Activated T-helper 2 cell treated with anti-CD3 and anti-CD28 coated beads, Interferon-gamma antibody, Interleukin-2, Interleukin-4, amounts not matched to agents 10 μg/mL and 5 μg/mL and 100 μg/mL, durations not matched to agents 14 hours and 24 hours and 36 hours (primary cell): ENCODE measurements around the gene TAF1B. TPM values are rescaled to one million over a fixed set of nuclear protein-coding genes. Genes with fewer than 3 reads are reported as not detected.

Experiments used
- DNase-seq: peaks from one replicate; pipeline ENCODE4 v3.0.0; 2021; ENCODE audit warnings: low spot score
- H3K27ac Mint-ChIP-seq: one replicate; pipeline ENCODE4 v1.8.0; 2021; ENCODE audit warnings: mixed read lengths
- H3K27me3 Mint-ChIP-seq: one replicate; pipeline ENCODE4 v1.8.0; 2021; ENCODE audit warnings: low read depth, mixed read lengths
- H3K36me3 Mint-ChIP-seq: one replicate; pipeline ENCODE4 v1.8.0; 2021; ENCODE audit warnings: low read depth, mixed read lengths
- H3K4me1 Mint-ChIP-seq: one replicate; pipeline ENCODE4 v1.8.0; 2021; ENCODE audit warnings: low read depth, mixed read lengths
- H3K4me3 Mint-ChIP-seq: one replicate; pipeline ENCODE4 v1.8.0; 2021; ENCODE audit warnings: low read depth, mild to moderate bottlenecking, moderate library complexity, mixed read lengths
- H3K9me3 Mint-ChIP-seq: one replicate; pipeline ENCODE4 v1.8.0; 2021; ENCODE audit warnings: mixed read lengths
- intact Hi-C: fragments of 100-400 bp; cut with micrococcal nuclease; formaldehyde crosslinking; loops from one replicate; pipeline ENCODE4 v1.15.1; 2023
- total RNA-seq: library from RNA; stranded (reverse); gene quantifications from 2 replicates; pipeline ENCODE4 v1.2.3, GENCODE V29; 2022

Gene TAF1B
- total RNA-seq, 1 donor from 2014 or later: 29.3 TPM

DNA sequence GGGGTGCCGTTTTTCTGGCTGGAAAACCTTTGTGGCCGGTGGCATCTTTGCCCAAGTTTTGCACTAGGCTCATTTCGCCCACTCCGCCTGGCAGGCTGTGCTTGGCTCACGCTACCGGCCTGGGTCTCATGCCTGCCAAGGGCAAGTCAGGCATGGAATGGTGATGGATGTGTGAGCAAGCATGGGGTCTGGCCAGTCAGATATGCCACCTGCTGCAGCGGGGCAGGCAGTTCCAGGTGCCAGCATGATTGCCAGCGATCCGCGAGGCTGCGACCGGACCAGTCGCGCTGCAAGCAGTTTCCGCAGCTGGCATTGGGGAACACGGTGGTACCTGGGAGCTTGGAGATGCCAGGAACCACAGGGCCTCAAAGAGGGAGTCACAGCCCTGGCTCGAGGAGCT, 40.6 kb downstream of the TAF1B start:
- Mint-ChIP-seq H3K4me1 (peaks cover 13% of the 10 kb centered on the region), H3K4me3 (no peak overlapping the region), H3K27me3 (no peaks in the 10 kb centered on the region), H3K27ac (no peak overlapping the region), H3K9me3 (peaks cover 13% of the 10 kb centered on the region), H3K36me3 (peaks cover 65% of the 10 kb centered on the region)
- no peak for DNase-seq
- intact Hi-C loops: no loop called here

DNA sequence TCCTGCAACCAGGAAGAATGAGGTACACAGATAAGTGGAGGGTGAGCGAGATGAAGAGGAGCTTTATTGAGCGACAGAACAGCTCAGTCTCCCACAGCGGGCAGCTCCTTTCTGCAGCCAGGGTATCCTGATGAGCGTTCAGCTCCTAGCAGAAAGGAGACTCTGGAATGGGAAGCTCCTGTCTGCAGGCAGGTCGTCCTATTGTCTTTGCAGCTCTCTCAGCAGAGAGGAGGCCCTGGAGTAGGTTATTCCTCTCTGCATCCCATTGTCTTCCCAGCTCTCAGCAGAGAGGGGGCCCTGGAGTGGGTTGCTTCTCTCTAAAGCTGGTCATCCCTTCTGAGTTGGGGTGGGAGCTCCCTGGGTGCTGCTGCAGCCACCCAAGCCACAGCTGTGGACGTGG, 41.2 kb downstream of the TAF1B start:
- H3K27me3 Mint-ChIP-seq: no peaks in the 10 kb centered on the region
- no peak for DNase-seq
- peaks cover 13% of the 10 kb centered on the region for H3K9me3 Mint-ChIP-seq
- peaks cover 13% of the 10 kb centered on the region for H3K4me1 Mint-ChIP-seq
- intact Hi-C loops: no loop called here
- peaks cover 66% of the 10 kb centered on the region for H3K36me3 Mint-ChIP-seq
- no peak overlapping the region for H3K27ac Mint-ChIP-seq
- H3K4me3 Mint-ChIP-seq: no peak overlapping the region

DNA sequence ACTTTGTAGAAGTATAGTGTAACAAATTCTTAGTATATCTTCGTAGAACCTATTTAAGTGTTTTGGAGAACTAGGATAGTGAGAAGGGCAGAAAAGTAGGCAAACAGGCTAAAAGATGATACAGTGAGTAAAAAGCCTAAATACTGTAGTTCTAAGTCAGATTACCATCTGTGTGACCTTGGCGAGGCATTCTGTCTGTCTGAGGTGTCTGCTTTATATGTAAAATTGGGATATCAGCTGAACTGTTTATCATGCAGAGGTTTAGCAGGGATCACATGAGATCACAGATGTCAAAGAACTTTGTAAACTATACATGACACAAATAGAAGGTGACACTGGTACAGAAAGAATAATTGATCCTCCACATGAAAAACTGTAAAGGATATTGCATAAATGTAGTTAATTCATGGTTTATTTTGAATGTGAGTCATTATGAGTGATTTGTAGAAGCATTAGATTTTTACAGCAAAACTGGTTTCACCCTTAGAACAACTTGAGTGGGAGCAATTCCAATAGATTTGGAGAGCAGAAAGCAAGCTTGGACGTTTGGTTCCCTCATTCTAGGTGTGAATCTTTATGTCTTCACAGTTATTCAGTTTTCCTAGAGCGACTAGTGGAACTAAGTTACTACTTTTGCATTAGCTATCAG, 41.9 kb downstream of the TAF1B start:
- Mint-ChIP-seq H3K4me1 (peaks cover 17% of the 10 kb centered on the region), H3K36me3 (peaks cover 68% of the 10 kb centered on the region), H3K27me3 (no peaks in the 10 kb centered on the region), H3K27ac (no peak overlapping the region), H3K9me3 (peaks cover 13% of the 10 kb centered on the region), H3K4me3 (no peak overlapping the region)
- intact Hi-C loops: no loop called here
- DNase-seq: no peak

DNA sequence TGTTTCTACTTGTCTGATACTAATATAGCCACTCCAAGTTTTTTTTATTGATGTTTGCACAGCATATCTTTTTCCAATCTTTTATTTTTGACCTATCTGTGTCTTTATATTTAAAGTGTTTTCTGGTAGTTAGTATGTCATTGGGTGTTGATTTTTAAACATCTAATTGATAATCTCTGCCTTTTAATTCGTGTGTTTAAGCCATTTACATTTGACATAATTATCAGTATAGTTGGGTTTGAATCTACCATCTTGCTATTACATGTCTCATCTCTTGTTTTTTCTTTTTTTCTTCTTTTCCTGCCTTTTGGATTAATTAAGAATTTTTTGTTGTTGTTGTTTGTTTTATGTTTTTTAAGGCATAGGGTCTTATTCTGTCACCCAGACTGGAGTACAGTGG, 44.2 kb downstream of the TAF1B start:
- no peak for DNase-seq
- H3K27ac Mint-ChIP-seq: no peak overlapping the region
- intact Hi-C loops: no loop called here
- H3K36me3 Mint-ChIP-seq: peaks cover 68% of the 10 kb centered on the region
- H3K4me3 Mint-ChIP-seq: no peak overlapping the region
- no peaks in the 10 kb centered on the region for H3K27me3 Mint-ChIP-seq
- H3K9me3 Mint-ChIP-seq: peaks cover 13% of the 10 kb centered on the region
- H3K4me1 Mint-ChIP-seq: peaks cover 17% of the 10 kb centered on the region

DNA sequence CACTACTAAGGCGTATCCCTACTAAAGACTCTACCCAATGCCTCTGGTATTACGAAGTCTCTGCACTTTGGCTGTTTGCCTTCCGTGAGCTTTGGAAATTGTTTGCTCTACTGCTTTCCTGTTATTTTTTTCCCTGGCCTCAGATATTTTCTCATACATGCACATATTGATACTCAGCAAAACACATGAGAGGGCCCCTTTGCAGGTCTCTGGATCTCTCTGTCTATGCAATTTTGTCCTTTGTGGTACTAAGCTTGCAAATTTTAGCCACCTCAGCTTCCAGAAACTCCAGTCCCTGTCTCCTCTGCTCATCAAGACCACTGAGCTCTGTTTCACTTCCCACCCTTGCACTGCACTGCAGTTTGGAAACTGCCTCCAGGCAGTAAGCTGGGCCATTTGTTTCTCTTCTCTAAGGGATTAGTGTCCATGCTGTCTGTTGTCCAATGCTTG, 46.6 kb downstream of the TAF1B start:
- Mint-ChIP-seq H3K36me3 (peaks cover 55% of the 10 kb centered on the region), H3K27me3 (no peaks in the 10 kb centered on the region), H3K4me1 (peaks cover 17% of the 10 kb centered on the region), H3K9me3 (peaks cover 13% of the 10 kb centered on the region), H3K4me3 (no peak overlapping the region), H3K27ac (no peak overlapping the region)
- intact Hi-C loops: no loop called here
- no peak for DNase-seq

DNA sequence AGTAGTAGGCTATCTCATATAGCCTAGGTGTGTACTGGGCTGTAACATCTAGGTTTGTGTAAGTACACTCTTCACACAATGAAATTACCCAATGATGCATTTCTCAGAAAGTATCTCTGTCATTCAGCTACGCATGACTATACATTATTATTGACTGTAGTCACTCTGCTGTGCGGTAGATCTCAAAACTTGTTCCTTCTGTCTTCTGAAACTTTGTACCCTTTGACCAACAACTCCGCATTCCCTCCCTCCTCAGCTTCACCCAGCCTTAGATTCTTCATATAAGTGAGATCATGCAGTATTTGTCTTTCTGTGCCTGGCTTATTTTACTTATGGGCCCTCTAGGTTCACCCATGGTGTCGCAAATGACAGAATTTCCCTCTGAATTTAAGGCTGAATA, 49.0 kb downstream of the TAF1B start:
- peaks cover 20% of the 10 kb centered on the region for H3K4me1 Mint-ChIP-seq
- H3K4me3 Mint-ChIP-seq: no peak overlapping the region
- no peak overlapping the region for H3K27ac Mint-ChIP-seq
- H3K36me3 Mint-ChIP-seq: peaks cover 36% of the 10 kb centered on the region
- no peaks in the 10 kb centered on the region for H3K27me3 Mint-ChIP-seq
- intact Hi-C loops: no loop called here
- H3K9me3 Mint-ChIP-seq: peaks cover 11% of the 10 kb centered on the region
- no peak for DNase-seq

DNA sequence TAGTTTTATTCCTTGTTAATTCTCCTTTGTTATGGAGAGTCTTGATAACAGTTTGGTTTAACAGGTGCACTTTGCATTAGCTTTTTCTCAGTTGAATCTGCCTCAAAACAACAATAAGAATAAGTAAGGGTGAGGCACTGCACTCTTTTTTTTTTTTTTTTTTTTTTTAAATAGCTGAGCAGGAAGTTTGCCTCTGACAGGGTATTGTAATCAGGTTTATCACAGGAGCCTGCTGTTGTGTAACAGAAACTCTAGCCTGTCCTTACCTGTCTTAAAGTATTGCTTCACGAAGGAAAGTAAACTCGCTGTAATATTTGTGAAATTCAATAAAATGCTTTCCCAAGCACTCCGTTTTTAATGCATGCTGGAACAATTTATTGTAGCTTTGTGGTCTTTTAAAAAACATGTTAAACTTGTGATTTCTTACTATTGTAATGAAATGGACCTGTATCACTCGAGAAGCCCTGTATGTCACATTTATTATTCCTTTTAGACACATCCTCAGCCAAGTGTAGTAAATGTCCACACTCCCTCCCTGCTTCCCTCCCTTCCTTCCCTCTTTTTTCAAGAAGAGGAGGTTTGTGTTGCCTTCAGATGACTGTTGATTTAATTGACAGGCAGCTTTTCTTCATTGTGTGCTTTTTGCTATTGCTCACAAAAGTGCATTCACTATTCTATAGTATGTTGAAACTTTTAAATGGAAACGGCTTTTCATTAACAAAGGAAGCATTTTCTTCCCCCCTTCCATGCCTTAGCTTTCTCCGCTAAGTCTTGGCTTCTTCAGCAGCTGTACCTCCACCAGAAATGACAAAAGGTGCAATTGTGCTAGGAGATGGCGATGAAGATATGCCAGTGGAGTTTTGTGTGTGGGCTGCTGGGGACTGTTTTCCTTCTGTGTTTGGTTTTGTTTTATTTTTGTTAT, 52.7 kb downstream of the TAF1B start:
- intact Hi-C loops: loop anchor here (5.0 kb wide), 2 partner anchors 54 to 86 kb away; partner anchors contain the start of gene TAF1B
- Mint-ChIP-seq H3K36me3 (peaks cover 10% of the 10 kb centered on the region), H3K27me3 (no peaks in the 10 kb centered on the region), H3K9me3 (no peaks in the 10 kb centered on the region), H3K4me3 (no peak overlapping the region), H3K27ac (no peak overlapping the region), H3K4me1 (peaks cover 25% of the 10 kb centered on the region)
- DNase-seq: no peak

DNA sequence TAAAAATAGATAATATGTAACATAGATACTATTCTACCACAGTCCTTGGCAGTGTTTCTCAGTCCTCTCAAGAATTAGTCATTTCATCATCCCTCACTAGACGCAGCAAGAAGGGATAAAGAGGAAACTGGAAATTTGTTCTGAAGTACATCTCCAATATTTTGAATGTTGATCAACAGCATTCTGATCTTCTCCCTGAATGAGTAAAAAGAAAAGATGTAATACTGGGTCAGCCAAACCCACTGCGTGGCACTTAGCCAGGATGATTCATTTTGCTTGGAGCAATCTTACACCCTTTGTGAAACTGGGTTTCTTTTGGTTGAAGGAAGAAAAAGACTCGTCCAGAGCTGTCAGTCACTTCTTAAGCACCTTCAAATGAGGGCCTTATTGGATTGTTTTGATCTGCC, 54.1 kb downstream of the TAF1B start:
- intact Hi-C loops: loop anchor here (5.0 kb wide), 2 partner anchors 55 to 85 kb away; partner anchors contain the start of gene TAF1B
- Mint-ChIP-seq H3K36me3 (peaks cover 6% of the 10 kb centered on the region), H3K4me3 (no peak overlapping the region), H3K4me1 (peaks cover 25% of the 10 kb centered on the region), H3K9me3 (no peaks in the 10 kb centered on the region), H3K27me3 (no peaks in the 10 kb centered on the region), H3K27ac (peak overlapping the region; percentile 48)
- DNase-seq: no peak

DNA sequence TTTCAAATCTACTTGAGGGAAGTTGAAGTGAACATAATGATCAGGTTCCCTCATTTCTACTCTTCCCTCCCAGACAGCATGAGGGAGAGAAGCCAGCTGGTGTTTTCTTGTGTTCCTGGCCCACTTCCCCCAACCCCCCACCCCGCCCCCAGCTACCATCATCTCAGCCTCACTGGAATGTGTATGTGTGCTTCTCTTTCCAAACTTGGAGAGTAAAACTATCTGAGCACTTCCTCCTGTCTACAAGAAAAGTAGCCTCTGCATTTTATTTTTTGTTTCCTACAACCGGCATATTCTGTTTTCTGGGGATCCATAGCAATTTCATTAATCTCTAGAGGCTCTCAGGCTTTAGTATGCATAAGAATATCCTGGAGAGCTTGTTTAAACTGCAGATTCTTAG, 54.6 kb downstream of the TAF1B start:
- no peak for DNase-seq
- Mint-ChIP-seq H3K4me3 (no peak overlapping the region), H3K9me3 (no peaks in the 10 kb centered on the region), H3K36me3 (peaks cover 4% of the 10 kb centered on the region), H3K4me1 (peaks cover 25% of the 10 kb centered on the region), H3K27me3 (no peaks in the 10 kb centered on the region), H3K27ac (no peak overlapping the region)
- intact Hi-C loops: loop anchor here (5.0 kb wide), 2 partner anchors 56 to 84 kb away; partner anchors contain the start of gene TAF1B

DNA sequence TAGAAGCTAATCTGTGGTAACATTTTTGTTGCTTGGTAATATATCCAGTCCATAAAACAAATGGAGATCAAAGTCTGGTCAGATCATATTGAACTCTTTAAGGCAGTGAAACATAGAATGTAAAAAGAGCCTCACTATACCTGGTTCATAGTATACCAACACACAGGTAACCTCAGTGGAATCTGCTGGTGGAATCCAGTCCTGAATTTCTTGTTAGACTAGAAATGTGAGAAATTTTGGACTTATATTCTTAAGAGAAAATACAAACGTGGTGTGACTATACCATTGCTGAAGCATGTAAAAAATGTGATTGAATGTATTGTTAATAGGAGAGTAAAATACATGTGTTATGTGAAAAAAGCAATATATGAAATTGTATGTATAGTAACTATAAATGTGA, 62.1 kb downstream of the TAF1B start:
- Mint-ChIP-seq H3K27me3 (no peaks in the 10 kb centered on the region), H3K27ac (no peak overlapping the region), H3K9me3 (no peaks in the 10 kb centered on the region), H3K4me1 (peaks cover 2% of the 10 kb centered on the region), H3K4me3 (no peak overlapping the region), H3K36me3 (peaks cover 14% of the 10 kb centered on the region)
- intact Hi-C loops: no loop called here
- no peak for DNase-seq

DNA sequence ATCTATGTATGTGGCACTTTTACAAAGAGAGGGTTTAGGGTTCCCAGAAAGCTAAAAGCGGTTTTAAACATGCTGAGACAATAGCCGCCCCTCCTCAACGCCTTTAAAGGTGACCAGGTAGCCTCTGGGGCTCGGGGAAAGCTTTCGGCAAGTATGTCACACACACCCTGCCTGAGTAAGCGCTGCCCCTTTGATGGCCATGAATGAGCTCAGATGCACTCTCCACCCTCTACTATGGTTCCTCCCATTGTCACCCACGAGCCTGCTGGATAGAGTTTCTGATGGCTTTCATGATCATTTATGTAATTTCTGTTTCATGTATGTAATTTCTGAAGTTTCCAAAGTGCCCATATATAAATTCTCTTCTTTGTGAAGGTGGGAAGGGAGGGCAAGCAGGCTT, 64.1 kb downstream of the TAF1B start:
- H3K9me3 Mint-ChIP-seq: no peaks in the 10 kb centered on the region
- intact Hi-C loops: no loop called here
- peaks cover 25% of the 10 kb centered on the region for H3K36me3 Mint-ChIP-seq
- H3K27ac Mint-ChIP-seq: no peak overlapping the region
- no peaks in the 10 kb centered on the region for H3K27me3 Mint-ChIP-seq
- H3K4me1 Mint-ChIP-seq: peaks cover 2% of the 10 kb centered on the region
- DNase-seq: no peak
- no peak overlapping the region for H3K4me3 Mint-ChIP-seq

DNA sequence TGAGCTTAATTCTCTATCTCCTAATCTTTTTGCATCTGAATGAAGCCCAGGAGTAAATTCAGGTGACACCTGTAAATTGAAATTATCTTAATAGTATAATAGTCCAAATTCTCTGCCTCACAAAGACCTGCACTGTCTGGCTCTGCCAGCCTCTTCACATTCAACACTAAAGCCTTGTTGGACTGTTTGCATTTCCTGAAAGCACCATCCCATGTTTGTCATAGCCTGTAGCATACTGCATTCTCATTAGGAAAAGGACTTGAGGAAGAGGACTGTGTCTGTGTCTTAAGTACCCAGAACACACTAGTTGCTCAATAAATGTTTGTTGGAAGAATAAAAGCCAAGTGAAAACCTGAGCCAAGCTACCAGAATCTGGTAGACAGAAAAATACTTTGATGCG, 65.4 kb downstream of the TAF1B start:
- peaks cover 38% of the 10 kb centered on the region for H3K36me3 Mint-ChIP-seq
- no peak for DNase-seq
- peaks cover 2% of the 10 kb centered on the region for H3K4me1 Mint-ChIP-seq

DNA sequence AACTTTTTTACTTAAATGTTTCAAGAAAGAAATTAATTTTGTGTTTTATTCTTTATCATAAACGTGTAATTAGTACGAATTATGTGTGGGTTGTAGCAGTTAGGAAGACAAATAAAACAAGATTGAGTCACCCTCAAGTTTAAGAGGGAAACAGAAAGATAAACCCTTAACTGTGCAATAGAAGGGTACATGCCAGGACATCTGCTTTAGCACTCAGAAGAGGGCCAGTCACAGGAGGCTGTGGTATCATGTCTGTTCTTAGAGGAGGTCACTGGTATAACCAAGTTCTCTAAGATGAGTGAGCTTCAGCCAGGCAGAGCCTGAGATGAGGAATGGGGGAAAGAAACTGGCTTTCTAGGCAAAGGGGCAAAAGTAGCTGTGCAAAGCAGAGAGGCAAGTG, 65.8 kb downstream of the TAF1B start:
- H3K4me1 Mint-ChIP-seq: peaks cover 4% of the 10 kb centered on the region
- H3K27ac Mint-ChIP-seq: no peak overlapping the region
- no peak for DNase-seq
- peaks cover 41% of the 10 kb centered on the region for H3K36me3 Mint-ChIP-seq
- H3K27me3 Mint-ChIP-seq: no peaks in the 10 kb centered on the region
- intact Hi-C loops: no loop called here
- H3K4me3 Mint-ChIP-seq: no peak overlapping the region
- H3K9me3 Mint-ChIP-seq: no peaks in the 10 kb centered on the region

More for the DNA sequence above, 65.4 kb downstream of the TAF1B start:
- no peak overlapping the region for H3K4me3 Mint-ChIP-seq
- no peak overlapping the region for H3K27ac Mint-ChIP-seq
- H3K27me3 Mint-ChIP-seq: no peaks in the 10 kb centered on the region
- intact Hi-C loops: no loop called here
- H3K9me3 Mint-ChIP-seq: no peaks in the 10 kb centered on the region
